ENCODE measurements around the gene GPATCH1.
A peak's percentile ranks its signal among the peaks of the same experiment; 100 is the strongest.
"Not testable (repeated sequence)": the region's sequence is repeated elsewhere in the genome, so short reads cannot be mapped to it uniquely, and the experiment has no call there.

The GPATCH1 gene, protein sequence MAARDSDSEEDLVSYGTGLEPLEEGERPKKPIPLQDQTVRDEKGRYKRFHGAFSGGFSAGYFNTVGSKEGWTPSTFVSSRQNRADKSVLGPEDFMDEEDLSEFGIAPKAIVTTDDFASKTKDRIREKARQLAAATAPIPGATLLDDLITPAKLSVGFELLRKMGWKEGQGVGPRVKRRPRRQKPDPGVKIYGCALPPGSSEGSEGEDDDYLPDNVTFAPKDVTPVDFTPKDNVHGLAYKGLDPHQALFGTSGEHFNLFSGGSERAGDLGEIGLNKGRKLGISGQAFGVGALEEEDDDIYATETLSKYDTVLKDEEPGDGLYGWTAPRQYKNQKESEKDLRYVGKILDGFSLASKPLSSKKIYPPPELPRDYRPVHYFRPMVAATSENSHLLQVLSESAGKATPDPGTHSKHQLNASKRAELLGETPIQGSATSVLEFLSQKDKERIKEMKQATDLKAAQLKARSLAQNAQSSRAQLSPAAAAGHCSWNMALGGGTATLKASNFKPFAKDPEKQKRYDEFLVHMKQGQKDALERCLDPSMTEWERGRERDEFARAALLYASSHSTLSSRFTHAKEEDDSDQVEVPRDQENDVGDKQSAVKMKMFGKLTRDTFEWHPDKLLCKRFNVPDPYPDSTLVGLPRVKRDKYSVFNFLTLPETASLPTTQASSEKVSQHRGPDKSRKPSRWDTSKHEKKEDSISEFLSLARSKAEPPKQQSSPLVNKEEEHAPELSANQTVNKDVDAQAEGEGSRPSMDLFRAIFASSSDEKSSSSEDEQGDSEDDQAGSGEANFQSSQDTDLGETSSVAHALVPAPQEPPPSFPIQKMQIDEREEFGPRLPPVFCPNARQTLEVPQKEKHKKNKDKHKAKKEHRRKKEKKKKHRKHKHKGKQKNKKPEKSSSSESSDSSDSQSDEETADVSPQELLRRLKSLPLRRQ

GRCh38 chr19:33080761-33081681 lies at the start of gene GPATCH1:
GPATCH1 (plus strand) TSS chr19:33081181; CDS start chr19:33081194, 13 bp downstream.
- peak; percentile 94 for DNase-seq

GRCh38 chr19:33032218-33032781 lies 48.7 kb upstream of the GPATCH1 start:
- DNase-seq: no peak

GRCh38 chr19:33035461-33035860 lies 45.5 kb upstream of the GPATCH1 start:
- DNase-seq: no peak

DNA sequence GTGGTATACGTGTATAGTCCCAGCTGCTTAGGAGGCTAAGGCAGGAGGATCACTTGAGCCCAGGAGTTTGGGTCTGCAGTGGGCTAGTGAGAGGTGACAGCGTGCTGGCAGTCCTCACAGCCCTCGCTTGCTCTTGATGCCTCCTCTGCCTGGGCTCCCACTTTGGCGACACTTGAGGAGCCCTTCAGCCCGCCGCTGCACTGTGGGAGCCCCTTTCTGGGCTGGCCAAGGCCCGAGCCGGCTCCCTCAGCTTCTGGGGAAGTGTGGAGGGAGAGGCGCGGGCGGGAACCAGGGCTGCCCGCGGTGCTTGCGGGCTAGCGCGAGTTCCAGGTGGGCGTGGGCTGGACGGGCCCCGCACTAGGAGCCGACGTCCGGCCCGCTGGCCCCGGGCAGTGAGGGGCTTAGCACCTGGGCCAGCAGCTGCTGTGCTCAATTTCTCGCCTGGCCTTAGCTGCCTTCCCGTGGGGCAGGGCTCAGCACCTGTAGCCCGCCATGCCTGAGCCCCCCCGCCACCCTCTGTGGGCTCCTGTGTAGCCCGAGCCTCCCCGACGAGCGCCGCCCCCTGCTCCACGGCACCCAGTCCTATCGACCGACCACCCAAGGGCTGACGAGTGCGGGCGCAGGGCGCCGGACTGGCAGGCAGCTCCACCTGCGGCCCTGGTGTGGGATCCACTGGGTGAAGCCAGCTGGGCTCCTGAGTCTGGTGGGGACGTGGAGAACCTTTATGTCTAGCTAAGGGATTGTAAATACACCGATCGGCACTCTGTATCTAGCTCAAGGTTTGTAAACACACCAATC lies 44.4 kb upstream of the GPATCH1 start:
- DNase-seq: not testable (repeated sequence)

- not testable (repeated sequence) for DNase-seq
Measured at GRCh38 chr19:33037168-33038025, 43.6 kb upstream of the GPATCH1 start.

GRCh38 chr19:33039108-33039599 lies 41.8 kb upstream of the GPATCH1 start:
- DNase-seq: no peak

DNA sequence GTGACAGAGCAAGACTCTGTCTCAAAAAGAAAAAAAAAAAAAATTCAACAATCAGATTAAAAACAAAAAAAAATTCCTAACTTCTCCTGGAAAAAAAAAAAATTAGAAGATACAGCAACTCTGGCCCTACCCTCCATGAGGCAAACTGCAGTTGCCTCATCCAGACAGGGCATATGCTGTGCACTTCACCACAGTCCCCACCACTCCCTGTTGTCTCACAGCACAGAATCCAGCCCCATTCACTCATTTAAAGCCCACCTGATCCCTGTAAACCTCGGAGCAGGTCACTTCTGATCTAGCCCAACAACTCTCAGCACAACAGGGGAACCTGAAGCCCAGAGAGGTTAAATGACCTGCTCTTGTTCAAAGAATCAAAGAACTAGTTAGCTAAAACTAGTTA lies 41.2 kb upstream of the GPATCH1 start:
- no peak for DNase-seq

GRCh38 chr19:33040994-33041827 lies 39.8 kb upstream of the GPATCH1 start:
- no peak for DNase-seq

DNA sequence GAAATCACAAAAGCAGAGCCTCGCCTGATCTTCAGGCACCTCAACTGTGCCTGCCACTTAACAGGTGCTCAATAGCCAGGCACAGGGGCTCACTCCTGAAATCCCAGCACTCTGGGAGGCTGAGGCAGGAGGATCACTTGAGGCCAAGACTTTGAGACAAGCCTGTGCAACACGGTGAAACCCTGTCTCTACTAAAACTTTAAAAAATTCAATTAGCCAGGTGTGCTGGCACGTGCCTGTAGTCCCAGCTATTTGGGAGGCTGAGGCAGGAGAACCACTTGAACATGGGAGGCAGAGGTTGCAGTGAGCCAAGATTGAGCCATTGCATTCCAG lies 39.2 kb upstream of the GPATCH1 start:
- not testable (repeated sequence) for DNase-seq

DNA sequence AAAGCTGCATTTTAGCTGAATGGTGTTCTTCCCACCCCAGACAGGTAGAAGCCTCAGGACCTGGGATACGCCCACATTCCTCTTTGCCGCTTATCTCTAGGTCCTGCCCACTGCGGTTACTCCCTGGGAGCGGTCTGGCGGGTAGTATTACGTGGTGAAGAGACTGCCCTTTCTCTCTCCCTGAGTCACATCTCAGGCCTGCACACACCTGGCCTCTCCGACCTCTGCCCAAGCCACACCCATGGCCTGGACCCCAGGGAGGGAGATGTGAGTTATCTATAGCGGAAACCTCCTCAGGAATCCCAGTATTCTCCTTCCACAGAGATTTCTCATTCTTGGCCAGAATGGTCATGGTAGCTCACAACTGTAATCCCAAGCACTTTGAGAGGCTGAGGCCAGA lies 33.6 kb upstream of the GPATCH1 start:
- DNase-seq: no peak

GRCh38 chr19:33048806-33049676 lies 31.9 kb upstream of the GPATCH1 start:
- DNase-seq: no peak

DNA sequence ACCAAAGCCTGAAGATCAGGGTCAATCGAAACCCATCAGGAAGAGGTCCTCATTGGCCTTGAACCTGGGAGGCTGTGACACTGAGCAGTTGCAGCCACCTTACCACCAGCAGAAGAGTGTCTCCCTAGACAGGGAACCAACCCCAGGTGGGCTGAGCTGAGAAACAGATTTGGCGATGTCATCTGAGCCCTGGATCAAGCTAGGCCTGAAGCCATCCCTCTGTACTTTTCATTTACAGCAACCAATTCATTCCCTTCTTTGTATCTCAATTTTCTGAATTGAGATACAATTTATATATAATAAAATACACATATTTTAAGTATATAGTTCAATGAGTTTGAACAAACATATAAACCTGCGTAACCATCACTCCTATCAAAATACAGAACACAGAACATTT lies 30.9 kb upstream of the GPATCH1 start:
- DNase-seq: no peak

DNA sequence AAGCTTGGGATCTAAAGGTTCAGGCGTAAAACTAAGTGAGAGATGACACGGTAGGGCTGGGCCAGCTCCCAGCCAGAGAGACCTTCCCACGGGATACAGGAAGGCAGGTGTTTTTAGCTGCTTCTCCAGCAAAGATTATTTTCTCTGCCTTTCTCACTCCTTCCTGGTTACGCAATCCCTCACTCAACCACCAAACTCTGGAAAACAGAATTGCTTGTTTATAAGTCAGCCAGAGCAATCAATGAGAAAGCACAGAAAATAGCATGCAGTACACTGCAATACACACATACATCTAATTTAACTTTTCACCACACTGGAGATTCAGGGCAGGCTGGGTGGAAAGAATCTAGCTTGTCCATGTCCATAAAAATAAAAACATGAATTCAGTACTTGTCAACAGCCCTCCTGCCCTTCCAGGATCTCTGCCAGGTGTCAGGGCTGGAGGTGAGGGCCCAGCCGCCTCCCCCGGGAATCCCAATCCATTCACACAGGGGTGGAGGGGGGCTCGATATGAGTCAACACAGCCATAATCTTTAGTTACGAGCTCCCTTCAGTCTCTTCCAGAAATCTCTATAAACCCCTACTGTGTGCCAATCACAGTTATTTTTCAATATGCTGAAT lies 28.5 kb upstream of the GPATCH1 start:
- DNase-seq: no peak

- DNase-seq: no peak
Measured at GRCh38 chr19:33054623-33055022, 26.4 kb upstream of the GPATCH1 start.

- no peak for DNase-seq
Measured at GRCh38 chr19:33055718-33056117, 25.3 kb upstream of the GPATCH1 start.

GRCh38 chr19:33060586-33060985 lies 20.4 kb upstream of the GPATCH1 start:
- DNase-seq: no peak

DNA sequence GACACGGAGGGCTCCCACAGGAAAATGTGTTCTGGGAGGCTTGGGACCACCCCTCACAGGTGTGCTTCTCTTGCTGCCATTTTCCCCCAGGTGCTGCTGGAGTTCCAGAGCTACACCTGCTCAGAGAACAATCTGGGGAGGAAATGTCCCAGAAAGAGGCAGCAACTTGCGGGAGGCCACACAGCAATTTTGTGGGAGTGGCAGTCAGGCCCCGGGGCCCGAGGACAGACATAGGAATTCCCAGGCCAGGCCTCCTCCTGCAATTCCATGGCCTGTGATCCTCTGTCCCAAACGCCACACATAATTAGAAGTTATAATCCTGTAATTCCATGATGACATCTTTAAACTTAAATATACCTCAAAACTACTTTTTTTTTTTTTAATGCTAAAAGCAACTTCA lies 18.1 kb upstream of the GPATCH1 start:
- DNase-seq: no peak

DNA sequence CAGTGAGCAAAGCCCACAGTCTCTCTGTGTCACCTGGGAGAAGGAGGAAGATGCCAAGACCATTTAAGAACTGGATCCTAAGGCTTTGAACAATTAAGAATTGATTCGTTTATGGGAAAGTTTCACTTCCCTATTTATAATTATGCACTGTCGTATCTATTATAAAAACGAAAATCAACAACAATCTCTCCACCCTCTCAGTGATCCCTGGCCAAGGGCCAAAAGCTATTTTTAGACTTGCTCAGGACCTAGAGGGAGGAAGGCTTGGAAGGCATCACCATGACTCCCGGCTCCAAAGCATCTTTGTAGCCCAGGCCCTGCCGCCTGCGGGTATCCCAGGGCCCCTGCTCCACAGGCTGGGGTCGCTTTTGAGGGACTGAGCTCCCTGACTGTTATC lies 17.6 kb upstream of the GPATCH1 start:
- peak; percentile 20 for DNase-seq

All from right hindlimb (tissue), 1 donor.